Adrenal gland (tissue), 5 donors: ENCODE results near the gene EIF1B.

ENCODE experiments used
- POLR2A ChIP-seq, 2 donors: fragments of 450-650 bp; IDR thresholded peaks; one replicate each; pipeline ENCODE4 v1.6.1; 2017; ENCODE audit warnings: antibody characterized with exemption in 2 of 2, mild to moderate bottlenecking in 2 of 2, moderate library complexity in 1 of 2
- TF ChIP-seq, protein P1 (sequence below), 6 experiments: fragments of 450-650 bp in 4 of 6; fragments of 200-600 bp in 2 of 6; sonication (generic) in 1 of 6; IDR thresholded peaks; 1 replicate in 5 of 6; 2 replicates in 1 of 6; pipeline versions ENCODE4 v1.5.1 to v1.8.0; 2016 to 2021; ENCODE audit warnings: antibody characterized with exemption in 6 of 6, mild to moderate bottlenecking in 2 of 6, moderate library complexity in 1 of 6
- donor health status: DM: no; HTN: no; CAD: no.

- TF ChIP-seq, protein P1, sequence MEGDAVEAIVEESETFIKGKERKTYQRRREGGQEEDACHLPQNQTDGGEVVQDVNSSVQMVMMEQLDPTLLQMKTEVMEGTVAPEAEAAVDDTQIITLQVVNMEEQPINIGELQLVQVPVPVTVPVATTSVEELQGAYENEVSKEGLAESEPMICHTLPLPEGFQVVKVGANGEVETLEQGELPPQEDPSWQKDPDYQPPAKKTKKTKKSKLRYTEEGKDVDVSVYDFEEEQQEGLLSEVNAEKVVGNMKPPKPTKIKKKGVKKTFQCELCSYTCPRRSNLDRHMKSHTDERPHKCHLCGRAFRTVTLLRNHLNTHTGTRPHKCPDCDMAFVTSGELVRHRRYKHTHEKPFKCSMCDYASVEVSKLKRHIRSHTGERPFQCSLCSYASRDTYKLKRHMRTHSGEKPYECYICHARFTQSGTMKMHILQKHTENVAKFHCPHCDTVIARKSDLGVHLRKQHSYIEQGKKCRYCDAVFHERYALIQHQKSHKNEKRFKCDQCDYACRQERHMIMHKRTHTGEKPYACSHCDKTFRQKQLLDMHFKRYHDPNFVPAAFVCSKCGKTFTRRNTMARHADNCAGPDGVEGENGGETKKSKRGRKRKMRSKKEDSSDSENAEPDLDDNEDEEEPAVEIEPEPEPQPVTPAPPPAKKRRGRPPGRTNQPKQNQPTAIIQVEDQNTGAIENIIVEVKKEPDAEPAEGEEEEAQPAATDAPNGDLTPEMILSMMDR (IDR thresholded peaks at IDR 0.05) = no peak
- no peak for TF ChIP-seq POLR2A (IDR thresholded peaks at IDR 0.05)
These were observed 47.2 kb upstream of the EIF1B start for GRCh38 chr3:40262331-40262730.
